Mammary epithelial cell (primary cell): ENCODE results near the gene GPR6.

ENCODE experiments used
- CTCF ChIP-seq, 2 donors: IDR thresholded peaks in 1 of 2; conservative IDR thresholded peaks in 1 of 2; 2 replicates each; pipeline ENCODE4 v1.5.1; 2011 to 2012; ENCODE audit warnings: inconsistent platforms in 2 of 2, low read length in 2 of 2, mild to moderate bottlenecking in 2 of 2, control low read depth in 1 of 2, low read depth in 1 of 2; ENCODE audit not compliant: insufficient read depth in 1 of 2; ENCODE audit errors: extremely low read depth in 1 of 2
- EZH2 ChIP-seq: IDR thresholded peaks from 2 replicates; pipeline ENCODE4 v1.6.1; 2012; ENCODE audit warnings: low read length, inconsistent platforms, borderline replicate concordance

- TF ChIP-seq CTCF (conservative IDR thresholded peaks at IDR 0.05 in 1 of 2, IDR thresholded peaks at IDR 0.05 in 1 of 2; ENCODE audit: extremely low read depth in 1 of 2, insufficient read depth in 1 of 2, low read depth in 1 of 2, low read length in 2 of 2) (no peak), EZH2 (no peak)
Observed at GRCh38 chr6:110017946-110018345, 39.8 kb downstream of the GPR6 start.
